LNCaP clone FGC (cell line): ENCODE results near the gene BACH1.

Experiments
- DNase-seq: peaks from one replicate; pipeline ENCODE4 v3.0.0-alpha.2; 2011; ENCODE audit warnings: low read depth
- H3K4me3 ChIP-seq: 2 replicates; pipeline ENCODE4 v1.5.1; 2011; ENCODE audit warnings: mild to moderate bottlenecking, low read depth, low read length, control low read depth
- CTCF ChIP-seq: IDR thresholded peaks from 2 replicates; pipeline ENCODE4 v1.5.1; 2012; ENCODE audit warnings: mild to moderate bottlenecking; ENCODE audit not compliant: control insufficient read depth, insufficient read depth; ENCODE audit errors: extremely low read depth

The BACH1 gene

GRCh38 chr21:29258626-29259338, 39.9 kb upstream of the BACH1 start:
- no peak for DNase-seq
- no peak overlapping the region for H3K4me3 ChIP-seq
- no peak for TF ChIP-seq CTCF

GRCh38 chr21:29260461-29260860, 38.3 kb upstream of the BACH1 start:
- H3K4me3 ChIP-seq, result no peak overlapping the region
- no peak for DNase-seq
- no peak for TF ChIP-seq CTCF

GRCh38 chr21:29261555-29262540, 36.9 kb upstream of the BACH1 start:
- no peak for TF ChIP-seq CTCF
- no peak for DNase-seq
- no peak overlapping the region for H3K4me3 ChIP-seq

GRCh38 chr21:29264721-29265120, 34.0 kb upstream of the BACH1 start:
- no peak for TF ChIP-seq CTCF
- DNase-seq, result no peak
- no peak overlapping the region for H3K4me3 ChIP-seq

- DNase-seq, result no peak
- TF ChIP-seq CTCF, result no peak
- no peak overlapping the region for H3K4me3 ChIP-seq
These were observed 32.8 kb upstream of the BACH1 start for GRCh38 chr21:29265690-29266479.

- no peak for TF ChIP-seq CTCF
- no peak for DNase-seq
- H3K4me3 ChIP-seq, result no peak overlapping the region
These were observed 31.1 kb upstream of the BACH1 start for GRCh38 chr21:29267666-29268065.
